ENCODE measurements around the gene SLC2A4RG. TPM values are rescaled to one million over a fixed set of nuclear protein-coding genes. Genes with fewer than 3 reads are reported as not detected.

SLC2A4RG gene
- polyA plus RNA-seq, 1 of the 3 experiments (the other 2 are of a cell fraction) = 90.9 TPM

DNA sequence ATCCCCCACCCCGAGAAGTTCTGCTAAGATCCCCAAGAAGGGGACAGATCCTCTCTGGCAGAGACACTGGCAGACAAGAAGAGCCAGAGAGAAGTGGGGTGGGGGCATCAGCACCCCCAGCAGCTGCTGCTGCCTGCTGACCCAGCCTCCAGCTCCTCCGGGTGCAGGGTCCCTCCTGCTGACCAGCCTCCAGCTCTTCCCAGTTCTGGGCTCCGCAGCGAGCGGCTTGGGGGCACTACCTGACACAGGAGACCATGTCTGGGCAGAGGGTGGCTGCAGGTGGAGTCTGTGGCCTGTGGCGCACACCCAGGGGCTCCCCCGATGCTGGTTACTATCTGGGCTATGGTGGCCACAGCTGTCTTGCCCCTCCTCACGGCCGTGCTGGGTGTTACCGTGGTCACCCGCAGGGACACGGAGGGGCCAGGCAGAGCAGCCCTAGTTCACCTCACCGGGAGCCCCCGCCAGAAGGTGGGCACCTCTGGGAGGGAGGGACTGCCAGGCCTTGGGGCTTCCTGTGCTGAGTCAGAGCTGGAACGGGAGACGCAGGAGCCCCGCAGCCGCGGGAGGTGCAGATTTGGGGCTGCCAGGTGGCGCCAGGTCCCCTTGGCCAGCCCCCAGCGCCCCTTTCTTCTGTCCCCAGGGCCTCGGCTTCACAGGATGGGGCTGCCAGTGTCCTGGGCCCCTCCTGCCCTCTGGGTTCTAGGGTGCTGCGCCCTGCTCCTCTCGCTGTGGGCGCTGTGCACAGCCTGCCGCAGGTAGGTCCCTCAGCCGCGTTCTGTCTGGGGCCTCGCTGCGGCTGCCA, 2.5 kb upstream of the SLC2A4RG start:
- H3K36me3 ChIP-seq (replicated peaks in 1 of 2; ENCODE audit: control insufficient read depth in 1 of 2, insufficient read depth in 2 of 2, low read length in 1 of 2) = peaks cover 0 to 23% of the 10 kb centered on the region in 2 experiments
- DNase-seq = peak; percentile 31
- no peaks in the 10 kb centered on the region for H3K27me3 ChIP-seq (ENCODE audit: insufficient read depth)
- no peak overlapping the region for H2AFZ ChIP-seq (ENCODE audit: low read depth)
- H3F3A ChIP-seq (replicated peaks; ENCODE audit: insufficient read depth) = peaks cover 9% of the 10 kb centered on the region
- TF ChIP-seq FOSL2 (IDR thresholded peaks at IDR 0.05; ENCODE audit: borderline replicate concordance, low read depth) = no peak
- TF ChIP-seq POLR2AphosphoS5 (IDR thresholded peaks at IDR 0.05; ENCODE audit: low read depth, low read length) = peak; percentile 16; the same call in 1 of the 2 replicates
- no peak for TF ChIP-seq GABPA (IDR thresholded peaks at IDR 0.05; ENCODE audit: low read depth)
- no peak for TF ChIP-seq EP300 (IDR thresholded peaks at IDR 0.05; ENCODE audit: borderline replicate concordance in 1 of 2, low read depth in 1 of 2, low read length in 1 of 2)
- no peak for TF ChIP-seq MEF2A (IDR thresholded peaks at IDR 0.05; ENCODE audit: borderline replicate concordance, low read depth)
- TF ChIP-seq ELF1 (IDR thresholded peaks at IDR 0.05) = no peak
- TF ChIP-seq, protein P1, sequence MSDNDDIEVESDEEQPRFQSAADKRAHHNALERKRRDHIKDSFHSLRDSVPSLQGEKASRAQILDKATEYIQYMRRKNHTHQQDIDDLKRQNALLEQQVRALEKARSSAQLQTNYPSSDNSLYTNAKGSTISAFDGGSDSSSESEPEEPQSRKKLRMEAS (IDR thresholded peaks at IDR 0.05; ENCODE audit: low read depth) = no peak
- no peak for TF ChIP-seq RAD21 (IDR thresholded peaks at IDR 0.05; ENCODE audit: low read length)
- TF ChIP-seq GATA2 (CRISPR knock-in tag; IDR thresholded peaks at IDR 0.05) = no peak
- H3K4me3 ChIP-seq (ENCODE audit: low read depth in 2 of 2, low read length in 1 of 2) = no peak overlapping the region
- POLR2A ChIA-PET = no interaction called here
- H3K9me3 ChIP-seq = no peaks in the 10 kb centered on the region
- H4K20me1 ChIP-seq (ENCODE audit: insufficient read depth) = peaks cover 12% of the 10 kb centered on the region
- no peak overlapping the region for H3K27ac ChIP-seq (ENCODE audit: low read depth in 2 of 2, low read length in 1 of 2)
- H3K9me2 ChIP-seq = no peaks in the 10 kb centered on the region
- no peak overlapping the region for H3K4me2 ChIP-seq
- peaks cover 0 to 14% of the 10 kb centered on the region in 2 experiments; a peak in 1 of 4 replicates for H3K4me1 ChIP-seq (ENCODE audit: control insufficient read depth in 1 of 2, insufficient read depth in 2 of 2, low read depth in 1 of 2, low read length in 1 of 2)
- WGBS (ENCODE audit: low lambda C conversion rate) = 87% methylated on average over 9 of the region's 30 CpGs
- no peak overlapping the region for H3K9ac ChIP-seq
- CTCF ChIA-PET = interaction anchor here (1.4 to 1.7 kb wide), 2 partner anchors 12 to 38 kb away, joined by 3 to 6 read pairs; no protein-coding TSS in a partner anchor
- H3K79me2 ChIP-seq (ENCODE audit: insufficient read depth) = peaks cover 18% of the 10 kb centered on the region

- Histone ChIP-seq H3K4me3 (ENCODE audit: low read depth in 2 of 2, low read length in 1 of 2) (no peak overlapping the region), H3K27me3 (ENCODE audit: insufficient read depth) (no peaks in the 10 kb centered on the region), H3K9me2 (no peaks in the 10 kb centered on the region), H3F3A (replicated peaks; ENCODE audit: insufficient read depth) (peaks cover 9% of the 10 kb centered on the region), H3K4me2 (no peak overlapping the region), H4K20me1 (ENCODE audit: insufficient read depth) (peaks cover 12% of the 10 kb centered on the region), H2AFZ (ENCODE audit: low read depth) (no peak overlapping the region), H3K4me1 (ENCODE audit: control insufficient read depth in 1 of 2, insufficient read depth in 2 of 2, low read depth in 1 of 2, low read length in 1 of 2) (peaks cover 0 to 14% of the 10 kb centered on the region in 2 experiments; a peak in 1 of 4 replicates), H3K36me3 (replicated peaks in 1 of 2; ENCODE audit: control insufficient read depth in 1 of 2, insufficient read depth in 2 of 2, low read length in 1 of 2) (peaks cover 0 to 29% of the 10 kb centered on the region in 2 experiments), H3K27ac (ENCODE audit: low read depth in 2 of 2, low read length in 1 of 2) (no peak overlapping the region), H3K79me2 (ENCODE audit: insufficient read depth) (peaks cover 18% of the 10 kb centered on the region), H3K9ac (no peak overlapping the region), H3K9me3 (no peaks in the 10 kb centered on the region)
- peak; percentile 38 for DNase-seq
- no peak for TF ChIP-seq TEAD4 (IDR thresholded peaks at IDR 0.05; ENCODE audit: borderline replicate concordance, insufficient read depth)
- no peak for TF ChIP-seq TAF1 (IDR thresholded peaks at IDR 0.05; ENCODE audit: borderline replicate concordance, low read depth, low read length)
- no peak for TF ChIP-seq CHD2 (IDR thresholded peaks at IDR 0.05; ENCODE audit: low read length, partially characterized antibody)
- TF ChIP-seq GABPA (IDR thresholded peaks at IDR 0.05; ENCODE audit: low read depth) = no peak
- TF ChIP-seq EP300 (IDR thresholded peaks at IDR 0.05; ENCODE audit: borderline replicate concordance in 1 of 2, low read depth in 1 of 2, low read length in 1 of 2) = no peak
- no peak for TF ChIP-seq SIN3A (IDR thresholded peaks at IDR 0.05; ENCODE audit: borderline replicate concordance, low read depth, low read length)
- TF ChIP-seq RFX5 (IDR thresholded peaks at IDR 0.05; ENCODE audit: low read length) = no peak
- no peak for TF ChIP-seq GATA2 (CRISPR knock-in tag; IDR thresholded peaks at IDR 0.05)
- TF ChIP-seq NRF1 (IDR thresholded peaks at IDR 0.05; ENCODE audit: low read depth, low read length) = no peak
- TF ChIP-seq, protein P2, sequence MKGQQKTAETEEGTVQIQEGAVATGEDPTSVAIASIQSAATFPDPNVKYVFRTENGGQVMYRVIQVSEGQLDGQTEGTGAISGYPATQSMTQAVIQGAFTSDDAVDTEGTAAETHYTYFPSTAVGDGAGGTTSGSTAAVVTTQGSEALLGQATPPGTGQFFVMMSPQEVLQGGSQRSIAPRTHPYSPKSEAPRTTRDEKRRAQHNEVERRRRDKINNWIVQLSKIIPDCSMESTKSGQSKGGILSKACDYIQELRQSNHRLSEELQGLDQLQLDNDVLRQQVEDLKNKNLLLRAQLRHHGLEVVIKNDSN (IDR thresholded peaks at IDR 0.05; ENCODE audit: borderline replicate concordance, low read depth) = no peak
- TF ChIP-seq, protein P3, sequence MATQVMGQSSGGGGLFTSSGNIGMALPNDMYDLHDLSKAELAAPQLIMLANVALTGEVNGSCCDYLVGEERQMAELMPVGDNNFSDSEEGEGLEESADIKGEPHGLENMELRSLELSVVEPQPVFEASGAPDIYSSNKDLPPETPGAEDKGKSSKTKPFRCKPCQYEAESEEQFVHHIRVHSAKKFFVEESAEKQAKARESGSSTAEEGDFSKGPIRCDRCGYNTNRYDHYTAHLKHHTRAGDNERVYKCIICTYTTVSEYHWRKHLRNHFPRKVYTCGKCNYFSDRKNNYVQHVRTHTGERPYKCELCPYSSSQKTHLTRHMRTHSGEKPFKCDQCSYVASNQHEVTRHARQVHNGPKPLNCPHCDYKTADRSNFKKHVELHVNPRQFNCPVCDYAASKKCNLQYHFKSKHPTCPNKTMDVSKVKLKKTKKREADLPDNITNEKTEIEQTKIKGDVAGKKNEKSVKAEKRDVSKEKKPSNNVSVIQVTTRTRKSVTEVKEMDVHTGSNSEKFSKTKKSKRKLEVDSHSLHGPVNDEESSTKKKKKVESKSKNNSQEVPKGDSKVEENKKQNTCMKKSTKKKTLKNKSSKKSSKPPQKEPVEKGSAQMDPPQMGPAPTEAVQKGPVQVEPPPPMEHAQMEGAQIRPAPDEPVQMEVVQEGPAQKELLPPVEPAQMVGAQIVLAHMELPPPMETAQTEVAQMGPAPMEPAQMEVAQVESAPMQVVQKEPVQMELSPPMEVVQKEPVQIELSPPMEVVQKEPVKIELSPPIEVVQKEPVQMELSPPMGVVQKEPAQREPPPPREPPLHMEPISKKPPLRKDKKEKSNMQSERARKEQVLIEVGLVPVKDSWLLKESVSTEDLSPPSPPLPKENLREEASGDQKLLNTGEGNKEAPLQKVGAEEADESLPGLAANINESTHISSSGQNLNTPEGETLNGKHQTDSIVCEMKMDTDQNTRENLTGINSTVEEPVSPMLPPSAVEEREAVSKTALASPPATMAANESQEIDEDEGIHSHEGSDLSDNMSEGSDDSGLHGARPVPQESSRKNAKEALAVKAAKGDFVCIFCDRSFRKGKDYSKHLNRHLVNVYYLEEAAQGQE (IDR thresholded peaks at IDR 0.05; ENCODE audit: low read depth, low read length) = no peak
- no peak for TF ChIP-seq FOXM1 (IDR thresholded peaks at IDR 0.05; ENCODE audit: low read depth)
- TF ChIP-seq NFIC (IDR thresholded peaks at IDR 0.05; ENCODE audit: borderline replicate concordance) = no peak
- TF ChIP-seq, protein P1 (IDR thresholded peaks at IDR 0.05; ENCODE audit: low read depth) = no peak
- CTCF ChIA-PET = interaction anchor here (1.7 kb wide), 1 partner anchor 38 kb away, joined by 6 read pairs; no protein-coding TSS in a partner anchor
- 98% methylated on average over 9 of the region's 26 CpGs for WGBS (ENCODE audit: low lambda C conversion rate)
- POLR2A ChIA-PET = no interaction called here
Observed at GRCh38 chr20:63737695-63737944, 2.0 kb upstream of the SLC2A4RG start.

Measured in SK-N-SH (cell line).